Left hindlimb (tissue), 1 donor: ENCODE data around the gene ARHGAP26.

Experiments
- DNase-seq: peaks from one replicate; pipeline ENCODE4 v3.0.0-alpha.2; 2018

Gene ARHGAP26

DNA sequence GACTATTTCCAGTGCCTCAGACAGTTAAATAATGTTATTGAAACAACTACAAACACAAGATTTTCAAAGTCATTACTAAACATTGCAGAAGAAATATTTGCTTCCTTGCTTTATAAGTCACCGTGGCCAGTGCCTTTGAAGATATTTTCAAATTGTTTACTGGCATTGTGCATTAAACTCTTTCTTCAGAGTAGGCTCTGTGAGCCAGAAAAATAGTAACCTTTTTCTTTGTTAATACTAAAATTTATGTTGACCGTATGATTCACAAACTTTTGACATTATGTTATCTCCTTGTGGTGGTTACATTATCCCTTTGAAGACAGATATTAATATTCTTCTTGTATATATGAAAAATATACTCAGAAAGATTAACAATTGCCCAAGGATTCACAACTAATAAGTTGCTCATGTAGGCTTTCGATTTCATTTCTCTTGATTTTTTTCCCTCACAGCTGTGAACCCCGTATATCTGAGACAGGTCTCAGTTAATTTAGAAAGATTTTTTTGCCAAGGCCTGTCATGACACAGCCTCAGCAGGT, 493.2 kb downstream of the ARHGAP26 start:
- no peak for DNase-seq

DNA sequence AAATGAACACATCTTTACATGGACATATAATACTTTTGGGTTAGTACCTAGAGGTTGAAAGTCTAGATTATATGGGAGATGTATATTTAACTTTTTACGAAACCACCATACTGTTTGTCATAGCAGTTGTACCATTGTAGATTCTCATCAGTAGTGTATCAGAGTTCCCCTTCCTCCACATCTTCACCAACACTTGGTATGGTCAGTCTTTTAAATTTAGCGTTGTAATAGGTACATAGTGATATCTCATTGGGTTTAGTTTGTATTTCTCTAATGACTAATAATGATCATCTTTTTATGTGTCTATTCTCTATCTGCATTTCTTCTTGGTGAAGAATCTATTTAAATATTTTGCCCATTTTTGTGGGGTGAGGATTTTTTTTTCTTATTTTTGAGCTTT, 495.8 kb downstream of the ARHGAP26 start:
- DNase-seq = no peak

DNA sequence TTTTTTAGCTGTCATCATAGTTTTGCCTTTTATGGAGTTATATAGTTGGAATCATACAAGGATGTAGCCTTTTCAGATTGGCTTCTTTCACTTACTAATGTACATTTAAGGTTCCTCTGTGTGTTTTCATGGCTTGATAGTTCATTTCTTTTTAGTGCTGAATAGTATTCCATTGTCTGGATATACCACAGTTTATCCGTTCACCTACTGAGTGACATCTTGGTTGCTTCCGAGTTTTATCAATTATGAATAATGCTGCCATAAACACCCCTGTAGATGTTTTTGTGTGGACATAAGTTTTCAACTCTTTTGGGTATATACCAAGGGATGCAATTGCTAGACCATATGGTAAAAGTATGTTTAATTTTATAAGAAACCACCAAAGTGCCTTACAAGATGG, 497.0 kb downstream of the ARHGAP26 start:
- no peak for DNase-seq

DNA sequence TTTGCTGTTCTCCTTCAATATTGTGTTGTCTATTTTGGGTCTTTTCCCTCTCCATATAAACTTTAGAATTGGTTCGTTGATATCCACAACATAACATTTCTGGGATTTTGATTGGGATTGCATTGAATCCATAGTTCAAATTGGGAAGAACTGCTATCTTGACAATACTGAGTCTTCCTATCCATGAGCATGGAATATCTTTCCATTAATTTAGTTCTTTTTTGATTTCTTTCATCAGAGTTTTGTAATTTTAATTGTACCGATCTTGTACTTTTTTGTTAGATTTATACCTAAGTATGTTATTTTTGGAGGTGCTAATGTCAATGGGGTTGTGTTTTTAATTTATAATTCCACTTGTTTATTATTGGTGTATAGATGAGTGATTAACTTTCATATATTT, 498.2 kb downstream of the ARHGAP26 start:
- no peak for DNase-seq

DNA sequence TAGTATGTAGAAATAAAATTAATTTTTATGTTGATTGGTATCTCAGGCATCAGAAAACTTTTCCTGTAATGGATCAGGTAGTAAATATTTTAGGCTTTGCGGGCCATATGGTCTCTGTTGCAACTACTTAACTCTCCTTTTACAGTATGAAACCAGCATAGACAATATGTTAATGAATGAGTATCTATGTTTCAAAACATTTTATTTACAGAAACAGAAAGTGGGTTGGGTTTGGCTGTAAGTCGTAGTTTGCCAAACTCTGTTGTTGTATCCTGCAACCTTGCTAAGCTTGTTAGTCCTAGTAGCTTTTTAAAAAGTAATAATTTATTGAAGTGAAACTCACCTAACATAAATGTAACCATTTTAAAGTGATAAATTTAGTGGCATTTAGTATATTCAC, 501.3 kb downstream of the ARHGAP26 start:
- no peak for DNase-seq

DNA sequence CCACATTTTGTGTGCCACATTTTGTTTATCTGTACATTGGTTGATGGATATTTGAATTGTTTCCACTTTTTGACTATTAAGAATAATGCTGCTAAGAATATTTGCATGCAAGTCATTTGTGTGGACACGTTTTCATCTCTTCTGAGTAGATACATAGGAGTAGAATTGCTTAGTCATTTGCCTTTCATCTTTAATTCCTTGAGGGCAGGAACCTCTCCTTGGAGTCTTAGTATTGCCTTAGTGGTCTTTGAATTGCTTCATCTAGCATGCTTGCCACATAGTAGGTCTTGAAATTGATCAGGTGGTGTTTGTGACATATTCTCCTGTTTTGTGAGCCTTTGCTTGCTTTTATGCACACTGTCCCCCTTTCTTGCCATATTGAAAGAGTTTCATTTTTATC, 504.8 kb downstream of the ARHGAP26 start:
- DNase-seq = no peak

DNA sequence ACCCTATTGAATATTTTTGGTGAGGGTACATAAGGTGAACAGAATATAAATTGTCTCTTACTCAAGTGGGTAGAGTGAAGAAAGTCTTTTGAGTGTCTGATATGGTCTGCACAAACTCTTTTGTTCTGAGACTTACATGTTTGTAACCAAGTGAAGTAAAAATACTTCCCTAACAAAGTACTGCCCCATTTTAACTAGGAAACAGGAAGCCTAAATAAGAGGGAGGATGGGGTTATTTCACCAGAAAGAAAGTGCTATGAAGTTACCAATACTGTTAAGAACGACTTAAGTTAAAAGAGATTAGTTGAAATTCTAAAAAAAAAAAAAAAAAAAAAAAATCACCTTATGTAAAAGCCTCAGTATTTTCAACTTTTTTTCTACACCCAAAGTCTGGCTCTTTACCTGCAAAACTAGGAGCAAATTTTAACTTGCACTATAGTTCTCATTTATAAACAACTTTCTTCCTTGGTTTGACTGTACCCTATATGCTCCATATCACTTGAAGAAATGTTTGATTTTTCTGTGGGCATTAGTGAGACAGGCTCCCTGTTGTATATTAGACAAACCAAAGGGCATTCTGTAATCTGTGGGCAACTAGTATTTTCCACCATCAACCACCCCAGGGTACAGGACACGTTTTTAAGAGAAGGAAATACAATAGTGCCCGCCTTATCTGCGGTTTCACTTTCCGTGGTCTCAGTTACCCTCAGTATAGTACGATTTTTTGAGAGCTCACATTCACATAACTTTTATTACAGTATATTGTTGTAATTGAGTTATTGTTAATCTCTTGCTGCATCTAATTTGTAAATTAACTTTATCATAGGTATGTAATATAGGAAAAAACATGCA, 505.6 kb downstream of the ARHGAP26 start:
- DNase-seq = no peak

DNA sequence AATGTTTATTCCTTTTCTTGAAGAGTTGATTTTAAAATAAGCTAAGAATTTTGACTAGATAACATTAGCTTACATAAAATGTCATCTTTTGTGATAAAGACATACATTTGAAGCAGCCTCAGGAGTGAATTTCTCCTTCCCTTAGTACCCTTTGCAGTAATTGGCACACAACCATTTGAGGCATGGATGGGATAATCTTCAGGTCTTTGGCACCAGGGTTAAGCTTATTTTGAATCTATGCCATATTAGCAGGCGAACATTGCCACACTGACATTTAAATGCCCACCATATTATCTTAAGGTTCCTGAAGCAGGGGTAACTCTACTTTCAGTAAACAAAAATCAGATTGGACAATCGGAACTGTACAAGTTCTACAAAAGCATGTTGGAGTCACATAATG, 507.4 kb downstream of the ARHGAP26 start:
- no peak for DNase-seq
